Measurements from ENCODE around the gene CPPED1.

DNA sequence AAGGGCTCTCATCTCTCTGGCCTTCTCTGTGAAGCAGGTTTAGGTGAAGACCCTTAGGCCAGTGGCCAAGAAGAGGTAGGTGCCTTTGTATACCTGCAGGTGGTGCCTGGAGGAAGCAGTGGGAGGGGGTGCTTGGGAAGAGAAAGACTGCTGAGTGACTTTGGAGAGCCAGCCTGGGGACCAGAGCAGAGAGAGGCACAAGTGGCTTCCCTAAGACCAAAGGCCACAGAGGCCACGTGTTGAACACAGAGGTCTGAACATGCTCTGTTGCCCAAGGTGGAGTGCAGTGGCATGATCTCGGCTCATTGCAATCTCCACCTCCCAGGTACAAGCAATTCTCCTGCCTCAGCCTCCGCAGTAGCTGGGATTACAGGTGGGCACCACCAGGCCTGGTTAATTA is 103.5 kb downstream of the CPPED1 start:
- TF ChIP-seq TAF1 (IDR thresholded peaks at IDR 0.05; ENCODE audit: low read depth, low read length) (no peak), POLR2A (IDR thresholded peaks at IDR 0.05; ENCODE audit: low read depth, low read length) (no peak)
